ENCODE data around the gene STMP1.
"Not testable (repeated sequence)": the region's sequence is repeated elsewhere in the genome, so short reads cannot be mapped to it uniquely, and the experiment has no call there.

Gene STMP1

GRCh38 chr7:135664046-135664589 lies 1.8 kb downstream of the STMP1 start:
- DNase-seq: no peak

DNA sequence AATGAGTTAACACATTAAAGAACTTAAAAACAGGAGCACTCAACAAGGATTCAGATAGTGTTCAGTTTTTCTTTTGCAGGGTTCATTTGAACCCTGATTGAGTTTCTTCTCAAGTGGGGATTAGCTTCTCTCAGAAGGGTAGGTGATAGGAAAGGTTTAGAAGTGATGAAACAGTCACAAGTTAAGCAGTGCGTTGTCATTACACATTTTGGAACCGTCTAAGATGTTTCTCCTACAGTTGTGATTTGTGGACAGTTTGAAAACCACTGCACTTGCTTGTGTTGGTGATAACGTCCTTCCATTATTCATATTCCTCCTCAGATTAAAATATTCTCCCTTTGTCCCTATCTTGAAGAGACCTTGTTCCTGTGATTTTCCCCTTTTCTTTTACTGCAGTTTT lies 2.7 kb downstream of the STMP1 start:
- DNase-seq: no peak

DNA sequence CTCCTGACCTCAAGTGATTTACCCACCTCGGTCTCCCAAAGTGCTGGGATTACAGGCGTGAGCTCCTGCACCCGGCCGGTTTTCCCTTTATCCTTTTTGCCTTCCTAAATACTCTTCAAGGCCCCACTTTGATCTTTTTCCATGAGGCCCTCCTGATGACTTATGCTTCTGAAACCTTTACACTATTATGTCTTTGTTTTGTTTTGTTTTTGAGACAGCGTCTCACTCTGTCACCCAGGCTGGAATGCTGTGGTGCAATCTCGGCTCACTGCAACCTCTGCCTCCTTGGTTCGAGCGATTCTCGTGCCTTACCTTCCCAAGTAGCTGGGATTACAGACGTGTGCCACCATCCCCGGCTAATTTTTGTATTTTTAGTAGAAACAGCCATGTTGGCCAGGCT lies 3.8 kb downstream of the STMP1 start:
- DNase-seq: no peak

GRCh38 chr7:135666846-135667245 lies 4.5 kb downstream of the STMP1 start:
- DNase-seq: no peak

DNA sequence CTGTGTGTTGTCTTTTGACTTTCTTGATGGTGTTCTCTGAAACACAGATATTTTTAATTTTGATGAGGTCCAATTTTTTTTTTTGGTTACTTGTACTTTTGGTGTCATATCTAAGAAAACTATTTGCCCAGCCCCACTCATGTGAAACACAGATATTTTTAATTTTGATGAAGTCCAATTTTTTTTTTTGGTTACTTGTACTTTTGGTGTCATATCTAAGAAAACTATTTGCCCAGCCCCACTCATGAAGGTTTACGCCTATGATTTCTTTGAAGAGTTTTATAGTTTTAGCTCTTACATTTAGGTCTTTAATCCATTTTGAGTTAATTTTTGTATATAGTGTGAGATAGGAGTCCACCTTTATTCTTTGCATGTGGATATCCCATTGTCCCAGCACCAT lies 5.3 kb downstream of the STMP1 start:
- not testable (repeated sequence) for DNase-seq

GRCh38 chr7:135668852-135669395 lies 6.6 kb downstream of the STMP1 start:
- not testable (repeated sequence) for DNase-seq

GRCh38 chr7:135669774-135670173 lies 7.5 kb downstream of the STMP1 start:
- DNase-seq: no peak

DNA sequence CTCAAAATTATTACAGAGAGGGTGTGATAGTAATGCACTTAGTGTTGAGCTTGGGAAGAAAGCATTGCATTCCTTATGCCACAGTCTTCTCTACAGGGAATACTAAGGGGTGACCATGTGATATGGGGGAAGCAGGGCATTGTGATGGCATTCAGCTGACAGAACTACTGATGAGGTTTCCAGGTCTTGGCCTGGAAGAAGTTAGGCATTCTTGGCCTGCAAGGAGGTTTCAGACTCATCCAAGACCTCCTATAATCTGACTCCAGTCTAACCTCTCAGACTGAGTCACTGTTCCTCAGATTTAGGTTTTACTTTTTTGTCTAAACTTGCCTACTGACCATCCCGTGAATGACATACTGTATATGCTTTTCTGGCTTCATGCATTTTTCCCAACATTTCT lies 7.9 kb downstream of the STMP1 start:
- DNase-seq: peak in 1 of 58 donors; percentile 7

DNA sequence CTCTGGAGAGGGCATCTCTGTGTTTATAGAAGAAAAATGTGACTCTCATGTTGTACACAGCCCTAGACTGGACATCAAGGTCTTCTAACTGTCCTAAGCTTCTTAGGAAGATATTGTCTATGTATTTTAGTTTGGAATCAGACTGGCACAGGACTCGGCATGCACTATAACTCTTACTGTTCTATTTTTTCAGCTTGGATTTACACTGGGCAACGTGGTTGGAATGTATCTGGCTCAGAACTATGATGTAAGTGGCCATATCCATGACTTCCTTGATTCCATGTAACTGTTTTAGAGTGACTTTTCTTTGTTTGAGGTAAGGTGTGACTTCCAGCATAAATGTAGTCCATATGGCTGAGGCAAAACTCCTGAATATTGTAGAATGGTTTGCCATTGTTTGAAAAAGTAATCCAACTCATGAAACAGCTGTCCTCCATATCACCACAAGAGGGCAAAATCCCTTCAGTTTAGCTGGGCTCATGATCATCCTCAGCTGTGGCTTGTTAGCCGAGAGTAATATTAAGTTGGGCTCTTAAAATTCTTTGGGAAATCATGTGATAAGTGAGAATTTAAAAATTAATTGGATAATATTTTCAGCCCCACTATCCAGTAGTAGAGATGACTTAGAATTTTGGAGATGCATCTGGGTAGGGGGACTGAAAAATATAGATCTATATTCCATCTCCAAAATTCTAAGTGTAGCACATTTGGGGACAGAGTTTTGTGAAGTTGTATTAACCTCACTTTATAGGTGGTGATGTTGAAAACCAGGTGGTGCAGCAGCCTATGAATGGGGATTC lies 10.4 kb downstream of the STMP1 start:
- DNase-seq: peak in 4 of 58 donors; percentile 17 to 63 (median 32)

DNA sequence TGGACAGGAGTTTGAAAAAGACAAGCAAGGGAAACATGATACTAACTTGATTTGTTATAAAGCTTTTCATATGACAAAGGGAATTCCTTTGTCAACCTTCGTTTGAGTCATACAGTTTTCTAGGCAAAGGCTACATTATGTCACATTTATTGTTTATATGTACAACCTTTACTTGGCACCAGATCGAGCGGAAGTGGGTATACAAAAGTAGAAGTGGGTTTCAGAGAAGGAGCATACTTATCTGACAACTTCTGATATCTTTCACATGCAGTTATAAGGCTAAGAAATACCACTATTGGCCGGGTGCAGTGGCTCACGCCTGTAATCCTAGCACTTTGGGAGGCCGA lies 11.0 kb downstream of the STMP1 start:
- DNase-seq: no peak

- DNase-seq: peak in 2 of 58 donors; percentile 7 to 27
These were observed 16.6 kb downstream of the STMP1 start for GRCh38 chr7:135678612-135679575.

DNA sequence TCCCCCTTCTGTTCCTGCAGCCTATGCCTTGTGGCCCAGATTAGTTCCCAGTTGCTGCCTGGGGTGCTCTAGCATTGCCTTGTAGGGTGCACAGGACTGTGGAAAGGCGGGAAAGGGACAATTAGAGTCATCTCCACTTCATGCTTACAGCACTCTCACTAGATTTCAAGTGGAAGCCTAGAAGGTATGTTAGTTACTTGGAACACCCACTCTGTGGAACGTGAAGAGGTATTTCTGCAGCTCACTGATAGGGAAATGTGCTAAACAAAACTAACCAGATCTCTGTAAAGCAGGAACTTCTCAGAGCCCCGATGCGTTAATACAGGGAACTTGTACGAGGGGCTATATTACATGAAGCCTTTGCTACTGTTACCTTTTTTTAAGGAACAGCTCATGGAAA lies 19.4 kb downstream of the STMP1 start:
- no peak for DNase-seq

- no peak for DNase-seq
These were observed 19.9 kb downstream of the STMP1 start for GRCh38 chr7:135682191-135682590.

DNA sequence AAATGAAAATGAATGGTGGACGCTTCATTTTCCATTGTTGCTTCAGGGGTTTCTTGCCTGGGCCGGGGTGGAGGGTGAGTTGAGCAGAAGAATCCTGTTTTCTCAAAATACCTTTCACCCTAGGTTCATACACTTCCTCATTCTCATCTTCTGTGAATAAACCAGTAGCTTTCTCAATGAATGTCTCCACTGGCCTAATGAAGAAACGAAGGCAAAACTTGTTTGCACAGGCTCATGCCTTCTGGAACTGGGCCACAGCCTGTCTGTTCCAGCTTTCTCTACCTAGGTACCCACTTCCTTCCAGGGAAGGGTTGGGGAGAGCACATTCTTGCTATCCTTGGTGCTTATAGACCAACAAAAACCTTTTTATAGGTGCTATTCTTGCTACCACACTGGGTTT lies 21.3 kb downstream of the STMP1 start:
- DNase-seq: no peak

- DNase-seq: no peak
These were observed 21.8 kb downstream of the STMP1 start for GRCh38 chr7:135684136-135684535.

- no peak for DNase-seq
These were observed 22.4 kb downstream of the STMP1 start for GRCh38 chr7:135684699-135685098.

DNA sequence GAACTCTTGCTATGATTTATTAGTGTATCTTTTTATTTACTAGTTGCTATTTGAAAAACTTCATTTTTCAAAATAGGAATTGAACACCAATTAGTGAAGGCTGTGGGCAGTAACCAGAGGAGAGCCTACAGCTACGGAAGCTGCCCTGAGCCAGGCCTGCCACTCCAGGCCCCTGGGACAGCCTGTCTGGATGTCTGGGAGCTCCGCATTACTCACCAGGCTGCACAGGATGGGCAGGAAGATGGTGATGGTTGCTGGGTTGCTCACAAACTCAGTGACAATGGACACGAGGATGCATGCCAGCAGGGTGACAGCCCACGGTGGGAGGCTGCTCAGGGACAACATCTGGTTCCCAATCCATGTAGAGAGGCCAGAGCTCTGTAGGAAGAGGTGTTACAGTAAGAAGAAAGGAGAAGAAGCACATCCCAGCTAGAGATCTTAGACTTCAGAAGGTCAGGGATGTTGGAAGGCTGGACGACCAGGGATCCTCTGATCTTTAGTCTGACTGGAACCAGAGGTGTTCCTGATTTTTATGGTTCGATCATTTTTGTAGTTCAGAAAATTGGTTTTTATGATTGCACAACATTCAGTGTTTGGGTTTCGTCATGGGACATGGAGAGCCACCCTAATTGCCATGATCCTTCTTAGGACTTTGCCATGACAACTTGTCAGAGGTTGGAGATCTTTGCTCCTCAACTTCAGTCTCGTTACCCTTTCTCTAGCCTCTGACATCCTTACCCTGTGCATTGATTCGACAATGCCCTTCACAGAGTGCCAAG lies 23.2 kb downstream of the STMP1 start:
- DNase-seq: no peak

- DNase-seq: no peak
These were observed 25.2 kb downstream of the STMP1 start for GRCh38 chr7:135687466-135687865.

- DNase-seq: no peak
These were observed 28.3 kb downstream of the STMP1 start for GRCh38 chr7:135690566-135690965.

- no peak for DNase-seq
These were observed 29.7 kb downstream of the STMP1 start for GRCh38 chr7:135692055-135692454.

DNA sequence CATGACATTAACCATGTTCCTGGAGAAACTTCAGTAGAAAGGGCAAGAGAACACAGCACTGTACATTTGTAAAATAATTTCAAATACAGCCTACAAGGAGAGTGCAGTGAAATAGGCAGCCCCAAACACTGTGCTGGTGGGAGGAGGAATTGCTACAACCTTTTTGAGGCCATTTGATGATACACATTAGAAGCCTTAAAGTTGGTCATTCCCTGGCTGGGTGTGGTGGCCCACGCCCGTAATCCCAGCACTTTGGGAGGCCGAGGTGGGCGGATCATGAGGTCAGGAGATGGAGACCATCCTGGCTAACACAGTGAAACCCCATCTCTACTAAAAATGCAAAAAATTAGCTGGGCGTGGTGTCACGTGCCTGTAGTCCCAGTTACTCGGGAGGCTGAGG lies 30.3 kb downstream of the STMP1 start:
- not testable (repeated sequence) for DNase-seq
